Placental epithelial cell (primary cell): ENCODE measurements around the gene NUAK1. TPM values are rescaled to one million over a fixed set of nuclear protein-coding genes. Genes with fewer than 3 reads are reported as not detected.

Experiments used
- total RNA-seq: library from RNA; depleted of rRNA; stranded (reverse); fragments of >200 nt; gene quantifications from 2 replicates; pipeline ENCODE4 v1.2.3, GENCODE V29; 2012

Gene NUAK1
- total RNA-seq, result 7.5 and 69.1 TPM in 2 replicates

GRCh38 chr12:106138633-106139421, at the start of gene NUAK1:
Gene NUAK1, minus strand, starts transcription at chr12:106138954. Its CDS starts 301 bp downstream, at chr12:106138653.

Other genes with a start within 250 kb of the NUAK1 start
- gene CKAP4, start 109.1 kb upstream of the NUAK1 start, total RNA-seq, result 189 and 192 TPM in 2 replicates
- 14.6 and 22.8 TPM in 2 replicates for gene TCP11L2, start 163.8 kb upstream of the NUAK1 start, total RNA-seq
- gene POLR3B, start 218.8 kb upstream of the NUAK1 start, total RNA-seq, result 18.8 and 27.5 TPM in 2 replicates